GM19395 (cell line): Measurements from ENCODE around the gene RBM22.
"Not testable (repeated sequence)": the region's sequence is repeated elsewhere in the genome, so short reads cannot be mapped to it uniquely, and the experiment has no call there.

Experiments used
- ATAC-seq: cut with Tn5 transposase; IDR thresholded peaks from one replicate; pipeline ENCODE4 v1.9.1; 2021; ENCODE audit warnings: mild to moderate bottlenecking, moderate library complexity; ENCODE audit not compliant: unreplicated experiment

The RBM22 gene

GRCh38 chr5:150700594-150701377 is at the start of gene RBM22:
TSS of gene RBM22 (minus strand) at chr5:150701062. CDS start at chr5:150700985, 77 bp downstream.
- peak; percentile 99 for ATAC-seq

GRCh38 chr5:150750469-150750868 is 49.6 kb upstream of the RBM22 start:
- no peak for ATAC-seq

GRCh38 chr5:150743142-150743488 is 42.3 kb upstream of the RBM22 start:
- ATAC-seq = not testable (repeated sequence)

- ATAC-seq = not testable (repeated sequence)
Observed at GRCh38 chr5:150742455-150743141, 41.7 kb upstream of the RBM22 start.

- ATAC-seq = no peak
Observed at GRCh38 chr5:150740992-150741391, 40.1 kb upstream of the RBM22 start.

- ATAC-seq = no peak
Observed at GRCh38 chr5:150738862-150739261, 38.0 kb upstream of the RBM22 start.

- peak; percentile 85 for ATAC-seq
Observed at GRCh38 chr5:150734579-150735384, 33.9 kb upstream of the RBM22 start.

- no peak for ATAC-seq
Observed at GRCh38 chr5:150731669-150732242, 30.9 kb upstream of the RBM22 start.

- ATAC-seq = no peak
Observed at GRCh38 chr5:150729859-150730258, 29.0 kb upstream of the RBM22 start.

- no peak for ATAC-seq
Observed at GRCh38 chr5:150723845-150724244, 23.0 kb upstream of the RBM22 start.

GRCh38 chr5:150710165-150710564 is 9.3 kb upstream of the RBM22 start:
- ATAC-seq = no peak

- no peak for ATAC-seq
Observed at GRCh38 chr5:150706776-150707390, 6.0 kb upstream of the RBM22 start.

GRCh38 chr5:150703762-150704161 is 2.9 kb upstream of the RBM22 start:
- ATAC-seq = no peak

- peak; percentile 8 for ATAC-seq
Observed at GRCh38 chr5:150700246-150700593, 642 bp downstream of the RBM22 start.

GRCh38 chr5:150694612-150695011 is 6.2 kb downstream of the RBM22 start:
- no peak for ATAC-seq

- ATAC-seq = no peak
Observed at GRCh38 chr5:150692276-150692675, 8.6 kb downstream of the RBM22 start.

- no peak for ATAC-seq
Observed at GRCh38 chr5:150690760-150691159, 10.1 kb downstream of the RBM22 start.

GRCh38 chr5:150689120-150689519 is 11.7 kb downstream of the RBM22 start:
- ATAC-seq = no peak

- ATAC-seq = no peak
Observed at GRCh38 chr5:150676578-150676977, 24.3 kb downstream of the RBM22 start.

- ATAC-seq = no peak
Observed at GRCh38 chr5:150675069-150675468, 25.8 kb downstream of the RBM22 start.

- no peak for ATAC-seq
Observed at GRCh38 chr5:150674341-150674821, 26.5 kb downstream of the RBM22 start.
